Stimulated activated CD8-positive, alpha-beta memory T cell treated with anti-CD3 and anti-CD28 coated beads, Interleukin-12 subunit alpha, Interleukin-12 subunit beta, amount 100 ng/mL, for 1 hour (primary cell): ENCODE data around the gene CLDN3.
A peak's percentile ranks its signal among the peaks of the same experiment; 100 is the strongest.
"Not testable (repeated sequence)": the region's sequence is repeated elsewhere in the genome, so short reads cannot be mapped to it uniquely, and the experiment has no call there.

ENCODE experiments used
- DNase-seq: peaks from one replicate; pipeline ENCODE4 v3.0.0-alpha.2; 2020; ENCODE audit warnings: low read depth

The CLDN3 gene, protein sequence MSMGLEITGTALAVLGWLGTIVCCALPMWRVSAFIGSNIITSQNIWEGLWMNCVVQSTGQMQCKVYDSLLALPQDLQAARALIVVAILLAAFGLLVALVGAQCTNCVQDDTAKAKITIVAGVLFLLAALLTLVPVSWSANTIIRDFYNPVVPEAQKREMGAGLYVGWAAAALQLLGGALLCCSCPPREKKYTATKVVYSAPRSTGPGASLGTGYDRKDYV

GRCh38 chr7:73770002-73770859 is at the start of gene CLDN3:
CLDN3 (minus strand) TSS chr7:73770270; CDS start chr7:73770049, 221 bp downstream.
- DNase-seq, result no peak

DNA sequence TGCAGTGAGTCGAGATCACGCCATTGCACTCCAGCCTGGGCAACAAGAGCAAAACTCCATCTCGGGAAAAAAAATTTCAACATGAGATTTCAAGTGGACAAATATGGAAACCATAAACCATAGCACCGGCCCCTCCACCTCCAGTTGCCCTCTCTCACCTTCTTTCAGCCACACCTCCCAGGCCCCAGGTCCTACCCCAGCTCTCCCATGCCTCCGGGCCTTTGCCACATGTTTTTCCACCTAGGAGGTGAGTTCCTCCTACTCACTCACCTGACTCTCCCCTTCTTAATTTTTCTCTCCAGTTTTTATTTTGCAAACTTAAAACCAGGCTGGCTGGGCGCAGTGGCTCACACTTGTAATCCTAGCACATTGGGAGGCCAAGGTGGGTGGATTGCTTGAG is 47.1 kb upstream of the CLDN3 start:
- no peak for DNase-seq

GRCh38 chr7:73815436-73815835 is 45.4 kb upstream of the CLDN3 start:
- DNase-seq, result no peak

DNA sequence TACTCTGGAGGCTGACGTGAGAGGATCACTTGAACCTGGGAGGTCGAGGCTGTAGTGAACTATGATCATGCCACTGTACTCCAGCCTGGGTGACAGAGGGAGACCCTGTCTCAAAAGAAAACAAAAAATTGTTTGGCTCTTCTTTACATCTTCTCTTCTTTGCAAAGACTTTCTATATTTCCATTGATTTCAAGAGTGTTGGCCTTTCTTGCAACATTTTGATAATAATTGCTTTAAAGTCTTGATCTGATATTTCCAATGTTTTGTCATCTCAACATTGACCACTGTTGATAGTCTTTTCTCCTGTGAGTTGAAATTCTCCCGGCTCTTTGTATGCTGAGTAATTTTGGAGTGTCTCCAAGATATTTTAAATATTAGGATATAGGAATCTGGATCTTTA is 42.9 kb upstream of the CLDN3 start:
- DNase-seq, result no peak

- DNase-seq, result peak; percentile 36
Observed at GRCh38 chr7:73811760-73812168, 41.7 kb upstream of the CLDN3 start.

- DNase-seq, result no peak
Observed at GRCh38 chr7:73810998-73811360, 40.9 kb upstream of the CLDN3 start.

GRCh38 chr7:73809467-73809951 is 39.4 kb upstream of the CLDN3 start:
- DNase-seq, result no peak

GRCh38 chr7:73802459-73802858 is 32.4 kb upstream of the CLDN3 start:
- no peak for DNase-seq

DNA sequence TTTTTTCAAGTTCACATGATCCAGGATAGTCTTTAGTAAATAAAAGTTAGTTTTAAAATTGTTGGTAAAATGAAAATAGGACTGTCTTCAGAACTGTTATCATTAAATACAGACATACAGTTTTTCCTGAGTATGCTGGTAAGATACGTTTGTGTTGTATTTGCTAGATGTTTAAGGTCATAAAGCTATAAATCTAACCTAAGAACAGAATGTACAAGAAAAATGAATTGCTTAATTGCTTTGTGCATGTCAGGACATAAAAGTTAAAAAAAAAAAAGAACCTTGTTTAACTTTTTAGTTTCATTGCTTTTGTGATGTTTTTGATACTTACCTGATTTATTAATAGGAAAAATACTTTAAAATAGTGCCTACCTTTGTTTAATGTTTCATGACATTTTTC is 31.5 kb upstream of the CLDN3 start:
- DNase-seq, result no peak

DNA sequence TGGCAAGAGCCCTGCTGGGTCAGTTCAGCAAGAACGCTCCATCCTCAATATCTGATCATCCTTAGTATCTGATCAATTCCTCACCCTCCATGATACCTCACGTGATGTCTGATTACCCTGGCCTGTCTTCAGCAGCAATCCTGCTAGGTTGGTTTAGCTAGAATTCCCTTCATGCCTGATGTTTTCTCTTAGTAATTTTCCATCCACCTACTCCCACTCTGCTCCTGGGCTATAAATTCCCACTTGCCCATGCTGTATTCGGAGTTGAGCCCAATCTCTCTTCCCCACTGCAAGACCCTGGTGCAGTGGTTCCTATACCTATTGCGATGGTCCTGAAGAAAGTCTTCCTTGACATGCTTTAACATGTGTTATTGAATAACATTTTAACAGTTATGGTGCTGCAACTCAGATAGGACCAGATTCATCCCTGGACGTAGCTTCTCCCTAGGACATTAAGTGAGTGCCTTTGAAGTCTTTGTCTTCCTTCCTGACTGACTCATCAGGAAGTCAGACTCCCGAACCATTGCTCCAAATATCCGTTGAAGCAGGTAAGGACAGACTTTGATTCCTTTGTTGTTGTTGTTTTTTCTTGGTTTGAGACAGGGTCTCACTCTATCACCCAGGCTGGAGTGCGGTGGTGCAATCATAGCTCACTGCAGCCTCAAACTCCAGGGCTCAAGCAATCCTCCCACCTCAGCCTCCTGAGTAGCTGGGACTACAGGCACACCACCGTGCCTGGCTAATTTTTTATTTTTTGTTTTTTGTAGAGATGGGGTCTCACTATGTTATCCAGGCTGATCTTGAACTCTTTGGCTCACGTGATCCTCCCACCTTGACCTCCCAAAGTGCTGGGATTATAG is 29.4 kb upstream of the CLDN3 start:
- no peak for DNase-seq

- DNase-seq, result not testable (repeated sequence)
Observed at GRCh38 chr7:73797176-73797575, 27.1 kb upstream of the CLDN3 start.

- DNase-seq, result not testable (repeated sequence)
Observed at GRCh38 chr7:73796656-73797055, 26.6 kb upstream of the CLDN3 start.

DNA sequence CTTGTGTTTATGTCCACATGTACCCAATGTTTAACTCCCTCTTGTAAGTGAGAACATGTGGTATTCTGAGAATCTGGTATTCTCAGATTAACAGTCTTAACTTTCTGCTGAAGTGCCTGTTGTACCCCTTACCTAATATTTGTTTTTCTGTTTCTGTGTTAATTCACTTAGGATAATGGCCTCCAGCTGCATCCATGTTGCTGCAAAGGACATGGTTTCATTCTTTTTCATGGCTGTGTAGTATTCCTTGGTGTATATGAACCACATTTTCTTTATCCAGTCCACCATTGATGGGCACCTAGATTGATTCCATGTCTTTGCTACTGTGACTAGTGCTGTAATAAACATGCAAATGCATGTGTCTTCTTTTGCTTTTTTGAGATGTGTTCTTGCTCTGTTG is 25.1 kb upstream of the CLDN3 start:
- not testable (repeated sequence) for DNase-seq

DNA sequence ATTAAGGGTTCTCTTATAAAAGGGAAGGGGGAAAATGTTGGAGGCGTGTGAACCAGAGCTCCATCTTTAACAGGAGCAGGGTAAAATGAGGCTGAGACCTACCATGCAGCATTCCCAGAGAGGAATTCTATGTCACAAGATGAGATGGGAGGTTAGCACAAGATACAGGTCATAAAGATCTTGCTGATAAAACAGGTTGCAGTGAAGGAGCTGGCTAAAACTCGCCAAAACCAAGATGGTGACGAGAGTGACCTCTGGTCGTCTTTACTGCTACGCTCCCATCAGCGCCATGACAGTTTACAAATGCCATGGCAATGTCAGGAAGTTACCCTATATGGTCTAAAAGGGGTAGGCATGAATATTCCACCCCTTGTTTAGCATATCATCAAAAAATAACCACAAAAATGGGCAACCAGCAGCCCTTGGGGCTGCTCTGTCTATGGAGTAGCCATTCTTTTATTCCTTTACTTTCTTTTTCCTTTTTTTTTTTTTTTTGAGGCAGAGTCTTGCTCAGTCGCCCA is 21.2 kb upstream of the CLDN3 start:
- DNase-seq, result not testable (repeated sequence)

DNA sequence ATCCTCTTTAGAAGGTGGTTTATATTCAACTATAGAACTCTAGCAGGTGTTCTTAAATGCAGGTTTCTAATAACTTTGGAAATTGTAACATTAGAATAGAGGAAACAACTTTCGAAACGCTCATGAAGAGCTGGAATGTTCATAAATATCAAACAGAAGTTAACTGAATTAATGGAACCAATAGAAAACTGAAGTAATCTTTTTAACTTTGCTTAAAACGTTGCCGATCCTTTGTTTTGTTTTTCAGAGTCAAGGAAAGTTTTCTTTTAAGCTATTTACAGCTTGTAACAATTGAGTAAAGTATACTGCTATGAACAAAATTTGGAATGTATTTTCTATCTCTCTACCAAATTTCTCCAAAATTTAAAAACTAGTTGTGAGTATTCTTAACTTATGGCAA is 19.0 kb upstream of the CLDN3 start:
- DNase-seq, result no peak

GRCh38 chr7:73787786-73788048 is 17.6 kb upstream of the CLDN3 start:
- not testable (repeated sequence) for DNase-seq

- no peak for DNase-seq
Observed at GRCh38 chr7:73786588-73786987, 16.5 kb upstream of the CLDN3 start.

DNA sequence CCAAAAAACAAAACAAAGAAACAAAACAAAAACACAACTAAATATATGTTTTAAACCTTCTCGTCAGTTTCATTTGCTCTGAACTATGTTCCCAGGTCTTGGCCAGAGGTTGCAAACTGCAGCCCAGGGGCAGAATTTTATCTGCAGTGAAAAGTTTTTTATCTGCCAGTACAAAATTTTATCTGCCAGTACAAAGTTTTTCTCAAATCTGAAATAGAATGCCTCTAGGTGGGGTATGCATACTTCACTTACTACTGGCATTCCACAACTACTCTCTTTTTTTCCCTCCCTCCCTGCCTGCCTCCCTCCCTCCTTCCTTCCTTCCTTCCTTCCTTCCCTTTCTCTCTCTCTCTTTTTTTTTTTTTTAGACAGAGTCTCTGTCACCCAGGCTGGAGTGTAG is 9.4 kb upstream of the CLDN3 start:
- DNase-seq, result no peak

GRCh38 chr7:73778801-73779389 is 8.8 kb upstream of the CLDN3 start:
- no peak for DNase-seq

DNA sequence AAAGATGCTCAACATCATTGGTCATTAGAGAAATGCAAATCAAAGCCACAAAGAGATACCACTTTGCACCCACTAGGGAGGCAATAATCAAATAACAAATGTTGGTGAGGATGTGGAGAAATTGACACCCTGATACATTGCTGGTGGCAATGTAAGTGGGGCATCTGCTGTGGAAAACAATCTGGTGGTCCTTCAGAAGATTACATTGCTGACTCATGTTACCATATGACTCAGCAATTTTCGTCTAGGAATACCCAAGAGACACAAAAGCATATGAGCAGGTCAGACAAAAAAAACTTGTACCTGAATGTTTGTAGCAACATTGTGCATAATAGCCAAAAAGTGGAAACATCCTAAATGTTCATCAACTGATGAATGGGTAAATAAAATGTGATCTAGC is 4.9 kb upstream of the CLDN3 start:
- no peak for DNase-seq

DNA sequence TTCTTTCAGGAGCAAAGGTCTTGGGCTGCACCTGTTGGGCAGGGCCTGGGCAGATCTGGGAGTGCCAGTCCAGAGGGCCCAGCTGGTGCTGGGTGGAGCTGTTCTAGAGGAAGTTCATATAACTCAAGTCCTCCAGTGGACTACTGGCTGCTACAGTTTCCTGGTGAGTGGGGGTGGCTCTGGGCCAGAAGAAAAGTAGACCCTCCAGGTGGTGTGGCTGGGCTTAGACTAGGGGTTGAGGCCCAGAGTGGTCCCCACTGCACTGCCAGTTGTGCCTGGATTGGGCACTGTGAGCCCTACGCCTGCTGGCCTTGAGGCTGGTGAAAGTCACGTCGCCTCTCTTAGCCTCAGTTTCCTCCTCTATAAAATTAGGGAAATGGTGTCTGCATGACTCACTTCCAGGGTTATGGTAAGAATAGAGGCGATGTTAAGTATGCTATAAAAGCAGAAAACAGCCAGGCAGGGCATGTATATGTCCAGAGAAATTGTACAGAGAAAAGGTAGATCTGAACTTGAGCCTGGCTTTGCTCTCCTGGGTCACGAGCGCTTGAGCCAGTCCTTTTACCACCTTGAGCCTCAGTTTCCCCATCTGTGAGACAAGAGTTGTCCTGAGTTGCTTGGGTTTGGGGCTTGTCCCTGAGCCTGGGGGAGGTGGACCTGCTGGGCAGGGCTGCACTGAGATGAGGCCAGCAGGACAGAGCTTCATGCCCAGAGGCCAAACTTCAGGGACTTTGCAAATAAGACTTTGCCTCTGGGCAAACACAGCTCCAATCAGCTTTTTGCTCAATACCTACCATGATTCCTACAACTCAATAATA is 3.8 kb upstream of the CLDN3 start:
- no peak for DNase-seq
